HepG2 (cell line): Measurements from ENCODE around the gene UQCRC1. TPM values are rescaled to one million over a fixed set of nuclear protein-coding genes. Genes with fewer than 3 reads are reported as not detected.

ENCODE experiments used
- BHLHE40 ChIP-seq: IDR thresholded peaks from 2 replicates; pipeline ENCODE4 v1.6.1; 2011; ENCODE audit warnings: low read length, improper control_type of control experiment
- CEBPG ChIP-seq: IDR thresholded peaks from 2 replicates; pipeline ENCODE4 v1.6.1; 2016
- DMAP1 ChIP-seq: IDR thresholded peaks from 2 replicates; pipeline ENCODE4 v1.6.1; 2016
- FOXP4 ChIP-seq: sonication (generic); formaldehyde crosslinking; IDR thresholded peaks from 2 replicates; pipeline ENCODE4 v1.4.0; 2020; ENCODE audit warnings: missing genetic modification reagents
- GATAD2A ChIP-seq: IDR thresholded peaks from 2 replicates; pipeline ENCODE4 v1.6.1; 2016
- HDAC6 ChIP-seq: fragments of 200-600 bp; sonication (generic); IDR thresholded peaks from 2 replicates; pipeline ENCODE4 v1.7.0; 2017; ENCODE audit warnings: mild to moderate bottlenecking, antibody characterized with exemption, low read length, low read depth
- KAT2B ChIP-seq: fragments of 150-350 bp; IDR thresholded peaks from 2 replicates; pipeline ENCODE4 v1.6.1; 2014; ENCODE audit warnings: low read depth, low read length, borderline replicate concordance
- MEF2D ChIP-seq: sonication (generic); formaldehyde crosslinking; IDR thresholded peaks from 2 replicates; pipeline ENCODE4 v1.5.1; 2020; ENCODE audit warnings: mild to moderate bottlenecking, missing genetic modification reagents
- NR2C2 ChIP-seq: sonication (generic); formaldehyde crosslinking; IDR thresholded peaks from 2 replicates; pipeline ENCODE4 v1.4.0; 2020; ENCODE audit warnings: missing genetic modification reagents, mild to moderate bottlenecking, moderate library complexity, borderline replicate concordance
- PHF21A ChIP-seq: sonication (generic); formaldehyde crosslinking; IDR thresholded peaks from 2 replicates; pipeline ENCODE4 v1.5.0; 2020; ENCODE audit warnings: mild to moderate bottlenecking, missing genetic modification reagents
- RCOR2 ChIP-seq: IDR thresholded peaks from 2 replicates; pipeline ENCODE4 v1.6.1; 2016; ENCODE audit warnings: missing biosample characterization, missing genetic modification reagents
- SALL1 ChIP-seq: sonication (generic); formaldehyde crosslinking; IDR thresholded peaks from 2 replicates; pipeline ENCODE4 v1.8.0; 2022; ENCODE audit warnings: mild to moderate bottlenecking, missing genetic modification reagents
- SCMH1 ChIP-seq: sonication (generic); formaldehyde crosslinking; IDR thresholded peaks from 2 replicates; pipeline ENCODE4 v1.9.0; 2021; ENCODE audit warnings: missing genetic modification reagents, mild to moderate bottlenecking, borderline replicate concordance
- ZBTB7A ChIP-seq: sonication (generic); formaldehyde crosslinking; IDR thresholded peaks from 2 replicates; pipeline ENCODE4 v1.8.0; 2022; ENCODE audit warnings: mild to moderate bottlenecking, missing genetic modification reagents
- ZMAT5 ChIP-seq: sonication (generic); formaldehyde crosslinking; IDR thresholded peaks from 2 replicates; pipeline ENCODE4 v1.5.0; 2020; ENCODE audit warnings: mild to moderate bottlenecking, low read depth, missing genetic modification reagents, borderline replicate concordance
- ZNF124 ChIP-seq: sonication (generic); formaldehyde crosslinking; IDR thresholded peaks from 2 replicates; pipeline ENCODE4 v1.4.0; 2020; ENCODE audit warnings: missing genetic modification reagents
- ZNF224 ChIP-seq: sonication (generic); formaldehyde crosslinking; IDR thresholded peaks from 2 replicates; pipeline ENCODE4 v1.5.0; 2020; ENCODE audit warnings: mild to moderate bottlenecking, missing genetic modification reagents
- ZNF282 ChIP-seq: fragments of 450-650 bp; IDR thresholded peaks from 2 replicates; pipeline ENCODE4 v1.6.1; 2018; ENCODE audit not compliant: partially characterized antibody
- ZNF496 ChIP-seq: sonication (generic); formaldehyde crosslinking; IDR thresholded peaks from 2 replicates; pipeline ENCODE4 v1.8.1; 2023; ENCODE audit warnings: mild to moderate bottlenecking, moderate library complexity, missing genetic modification reagents; ENCODE audit not compliant: insufficient replicate concordance
- ZNF605 ChIP-seq: sonication (generic); formaldehyde crosslinking; IDR thresholded peaks from 2 replicates; pipeline ENCODE4 v1.8.0; 2022; ENCODE audit warnings: mild to moderate bottlenecking, missing genetic modification reagents
- ZNF646 ChIP-seq: sonication (generic); formaldehyde crosslinking; IDR thresholded peaks from 2 replicates; pipeline ENCODE4 v1.9.0; 2021; ENCODE audit warnings: mild to moderate bottlenecking, missing genetic modification reagents
- ZNF749 ChIP-seq: sonication (generic); formaldehyde crosslinking; IDR thresholded peaks from 2 replicates; pipeline ENCODE4 v1.8.0; 2022; ENCODE audit warnings: mild to moderate bottlenecking, missing genetic modification reagents, moderate library complexity, borderline replicate concordance
- ZNF775 ChIP-seq: sonication (generic); formaldehyde crosslinking; IDR thresholded peaks from 2 replicates; pipeline ENCODE4 v1.4.0; 2020; ENCODE audit warnings: missing genetic modification reagents, mild to moderate bottlenecking, moderate library complexity, borderline replicate concordance
- polyA plus RNA-seq, 8 experiments: library from polyadenylated mRNA; depleted of rRNA in 3 of 8; stranded (reverse) in 7 of 8; unstranded in 1 of 8; fragments of >200 nt; fragmentation: Illumina TruSeq in 4 of 8; extraction: Trizol in 4 of 8; gene quantifications; 2 replicates each; pipeline versions ENCODE4 v1.2.1 to v1.2.3, GENCODE V29; 2011 to 2016; ENCODE audit warnings: low read depth in 4 of 8, missing spikeins in 1 of 8, mixed read lengths in 1 of 8; ENCODE audit not compliant: insufficient read depth in 1 of 8
- total RNA-seq, 5 experiments: library from RNA; depleted of rRNA; stranded (reverse); fragments of >200 nt; fragmentation: Illumina TruSeq; extraction: Trizol; gene quantifications; 2 replicates each; pipeline ENCODE4 v1.2.3, GENCODE V29; 2016; ENCODE audit warnings: low read depth in 1 of 5

UQCRC1 gene
- total and polyA plus RNA-seq, 2 of the 13 experiments (the other 11 are each of a cell fraction or from before 2014, with no cell fraction given), result 316 to 680 TPM

- no peak; the same call in 1 of the 2 replicates for TF ChIP-seq NR2C2 (CRISPR knock-in tag)
- peak; percentile 69 for TF ChIP-seq RCOR2 (CRISPR knock-in tag)
- TF ChIP-seq ZNF605 (CRISPR knock-in tag), result peak; percentile 52
- TF ChIP-seq PHF21A (CRISPR knock-in tag), result peak; percentile 98
- peak; percentile 59; the same call in 1 of the 2 replicates for TF ChIP-seq ZNF124
- TF ChIP-seq ZNF282, result no peak
- TF ChIP-seq ZNF749 (CRISPR knock-in tag), result no peak
- peak; percentile 55 for TF ChIP-seq CEBPG (CRISPR knock-in tag)
- no peak for TF ChIP-seq KAT2B
- TF ChIP-seq ZNF224 (CRISPR knock-in tag), result 0 out of 2 replicates have a peak, but pooled peaks have one; percentile 60
- TF ChIP-seq ZBTB7A (CRISPR knock-in tag), result peak; percentile 25; the same call in 1 of the 2 replicates
- peak; percentile 85 for TF ChIP-seq SALL1 (CRISPR knock-in tag)
- peak; percentile 87 for TF ChIP-seq BHLHE40
- TF ChIP-seq GATAD2A (CRISPR knock-in tag), result peak; percentile 69
- TF ChIP-seq ZNF646 (CRISPR knock-in tag), result no peak
- no peak for TF ChIP-seq ZNF496 (CRISPR knock-in tag)
- peak; percentile 81 for TF ChIP-seq DMAP1 (CRISPR knock-in tag)
- TF ChIP-seq FOXP4 (CRISPR knock-in tag), result peak; percentile 83
- no peak for TF ChIP-seq ZMAT5 (CRISPR knock-in tag)
- peak; percentile 81 for TF ChIP-seq MEF2D (CRISPR knock-in tag)
- no peak for TF ChIP-seq SCMH1
- no peak for TF ChIP-seq ZNF775 (CRISPR knock-in tag)
- no peak for TF ChIP-seq HDAC6
Observed at GRCh38 chr3:48556796-48557626, 52.4 kb downstream of the UQCRC1 start, which contains the start of gene PFKFB4 (continued).
